ELF-1 (cell line): ENCODE data around the gene LCK.

ENCODE experiments used
- DNase-seq: peaks from one replicate; pipeline ENCODE4 v3.0.0-alpha.2; 2016; ENCODE audit warnings: low read depth, low spot score

The LCK gene

GRCh38 chr1:32250893-32251716 lies at the start of gene LCK:
LCK (plus strand) TSS chr1:32251265; CDS start chr1:32274330, 23,065 bp downstream.
- DNase-seq: no peak

DNA sequence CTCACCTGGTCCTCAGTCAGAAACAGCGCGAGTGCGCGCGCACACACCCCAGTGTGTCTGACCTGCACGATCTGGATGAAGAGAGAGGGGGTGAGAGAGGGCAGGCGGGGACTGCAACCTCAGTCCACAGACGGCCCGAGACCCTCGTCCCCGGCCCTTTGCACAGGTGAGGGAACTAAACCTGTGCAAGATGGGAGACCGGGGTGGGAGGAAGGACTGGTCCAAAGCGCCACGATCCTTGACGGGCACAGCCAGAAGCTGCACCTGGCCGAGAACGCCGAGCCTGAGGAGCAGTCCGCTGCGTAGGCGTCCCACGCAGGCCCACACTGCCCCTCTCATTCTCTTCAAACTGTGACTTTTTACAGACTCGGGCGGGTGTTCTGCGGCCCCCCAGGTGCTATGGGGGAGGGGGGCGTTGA lies 46.1 kb upstream of the LCK start:
- DNase-seq: no peak

DNA sequence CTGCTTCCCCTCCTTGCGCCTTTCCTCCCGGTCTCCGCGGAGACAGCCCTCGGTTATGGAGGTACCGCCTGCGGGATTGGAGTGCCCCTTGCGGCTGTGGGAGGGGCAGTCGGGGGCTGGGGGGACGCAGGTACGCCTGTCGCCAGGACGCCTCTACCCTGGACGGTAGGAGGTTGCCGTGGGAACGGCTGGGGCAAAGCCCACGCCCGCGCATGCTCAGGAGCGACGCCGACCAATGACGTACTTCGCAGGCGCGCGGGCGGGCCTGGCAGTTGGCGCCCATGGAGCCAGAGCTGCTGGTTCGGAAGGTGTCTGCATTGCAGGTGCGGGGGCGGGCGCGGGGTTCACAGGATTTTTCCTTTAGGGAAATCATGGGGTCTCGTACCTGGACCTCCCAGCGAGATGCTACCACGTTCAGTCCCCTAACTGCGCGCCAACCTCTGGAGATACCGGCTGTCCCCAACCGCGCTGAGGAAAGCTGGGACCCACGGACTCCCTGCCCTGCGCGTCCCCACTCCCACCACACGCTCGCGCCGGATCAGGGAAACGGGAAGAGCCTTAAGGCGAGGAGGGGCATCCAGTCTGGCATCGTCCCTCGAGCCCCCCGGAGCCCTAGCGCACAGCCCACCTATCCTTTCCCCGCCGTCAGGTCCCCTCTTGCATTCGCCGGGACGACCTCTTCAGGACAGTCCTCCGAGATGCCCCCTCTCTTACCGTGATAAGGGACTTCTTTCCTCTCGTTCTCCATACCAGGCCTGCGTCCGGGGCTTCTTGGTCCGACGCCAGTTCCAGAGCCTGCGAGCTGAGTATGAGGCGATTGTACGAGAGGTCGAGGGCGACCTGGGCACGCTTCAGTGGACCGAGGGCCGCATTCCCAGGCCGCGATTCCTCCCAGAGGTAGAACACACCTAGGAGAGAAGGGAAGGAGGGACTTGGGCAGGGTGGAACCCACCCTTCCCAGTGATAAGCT lies 45.4 kb upstream of the LCK start, which contains the start of gene IQCC:
TSS of gene IQCC (plus strand) at position 271 of the 970 bp plus-strand sequence. CDS start at position 282, 11 bp downstream.
- DNase-seq: peak; percentile 92

DNA sequence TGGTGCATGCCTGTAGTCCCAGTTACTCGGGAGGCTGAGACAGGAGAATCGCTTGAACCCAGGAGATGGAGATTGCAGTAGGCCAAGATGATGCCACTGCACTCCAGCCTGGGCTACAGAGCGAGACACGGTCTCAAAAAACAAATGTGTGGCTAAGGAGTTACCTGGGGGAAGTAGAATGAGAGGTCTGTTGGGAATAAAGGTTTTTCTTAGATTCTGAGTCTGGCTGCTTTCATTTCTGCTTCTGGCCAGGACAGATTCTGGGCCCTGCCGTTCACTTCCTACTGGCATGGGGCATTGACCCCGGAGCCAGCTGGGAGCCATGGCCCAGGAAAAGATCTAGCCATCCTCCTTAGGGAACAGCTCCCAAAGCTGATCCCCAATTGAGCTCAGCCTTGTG lies 42.6 kb upstream of the LCK start:
- DNase-seq: no peak

GRCh38 chr1:32208891-32209328 lies 42.2 kb upstream of the LCK start, which contains the start of gene DCDC2B:
DCDC2B (plus strand) TSS chr1:32209089; CDS start chr1:32209094, 5 bp downstream.
- no peak for DNase-seq

GRCh38 chr1:32215629-32216480 lies 35.2 kb upstream of the LCK start:
- peak; percentile 82 for DNase-seq

- DNase-seq: no peak
These were observed 34.5 kb upstream of the LCK start for GRCh38 chr1:32216566-32216965.

DNA sequence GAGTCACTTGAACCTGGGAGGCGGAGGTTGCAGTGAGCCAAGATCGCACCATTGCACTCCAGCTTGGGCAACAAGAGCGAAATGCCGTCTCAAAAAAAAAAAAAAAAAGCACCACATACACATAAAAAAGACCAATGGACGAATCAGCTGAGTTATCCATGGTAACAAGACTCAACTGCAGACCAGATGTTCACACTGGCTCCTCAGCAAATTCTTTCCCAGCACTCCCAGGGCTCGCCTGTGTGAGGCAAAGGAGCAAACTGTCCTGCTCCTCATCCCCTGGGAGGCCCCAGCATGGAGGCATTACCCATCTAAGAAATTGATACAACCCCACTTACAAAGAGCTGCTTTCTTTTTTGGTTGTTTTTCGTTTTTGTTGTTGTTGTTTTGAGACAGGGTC lies 32.0 kb upstream of the LCK start:
- no peak for DNase-seq

DNA sequence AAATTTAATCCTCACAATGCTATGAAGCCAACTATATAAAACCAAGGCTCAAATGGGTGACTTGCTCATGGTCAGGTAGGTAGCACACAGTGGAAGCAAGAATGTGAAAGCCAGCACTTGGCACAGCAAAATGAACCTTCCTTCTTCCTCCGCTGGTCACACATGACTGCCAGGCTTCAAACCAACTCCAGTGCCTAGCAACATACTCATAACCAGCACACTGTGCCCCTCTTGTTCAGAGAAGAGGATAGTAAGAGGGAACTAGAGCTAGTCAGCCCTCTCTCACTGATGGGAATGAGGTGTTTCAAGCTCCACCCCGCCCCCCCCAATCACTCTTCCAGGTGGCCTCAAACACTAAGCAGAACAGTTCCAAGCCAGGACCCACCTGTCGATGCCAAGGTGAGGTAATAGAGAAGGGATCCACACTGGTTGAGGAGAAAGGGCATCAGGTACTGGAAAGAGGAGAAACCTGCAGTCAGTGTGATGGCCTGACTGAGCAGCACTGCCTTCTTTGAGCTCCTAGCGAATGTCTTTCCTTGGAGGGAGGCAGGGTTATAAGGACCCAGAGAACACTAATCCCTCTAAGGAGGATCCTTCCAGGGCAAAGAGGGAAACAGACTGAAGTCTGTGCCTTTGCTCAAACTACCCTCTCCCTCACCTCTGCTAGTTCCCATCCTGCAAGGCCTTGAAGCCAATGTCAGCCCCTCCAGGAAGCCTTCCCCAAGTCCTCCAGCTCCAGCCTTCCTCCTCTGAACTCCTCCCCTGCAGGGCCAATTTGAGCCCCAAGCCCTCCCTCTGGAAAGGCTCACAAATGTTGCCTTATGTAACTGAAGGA lies 30.1 kb upstream of the LCK start:
- DNase-seq: no peak

DNA sequence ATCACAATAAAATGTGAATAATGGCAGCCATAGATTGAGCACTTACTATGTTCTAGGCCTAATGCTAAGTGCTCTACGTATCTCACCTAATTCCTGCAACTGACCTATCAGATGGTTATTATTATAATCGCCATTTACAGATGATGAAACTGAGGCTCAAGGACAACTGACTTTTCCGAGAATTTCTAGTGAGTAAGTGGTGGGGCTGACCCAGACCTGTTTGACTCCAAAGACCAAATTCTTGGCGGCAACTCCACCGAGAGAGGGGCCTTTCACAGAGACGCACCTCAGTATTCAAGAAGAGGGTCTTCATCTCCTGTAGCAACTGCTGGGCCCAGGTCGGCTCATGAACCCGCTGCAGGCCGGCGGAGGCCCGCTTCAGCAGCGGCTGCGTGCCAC lies 29.5 kb upstream of the LCK start:
- DNase-seq: no peak

GRCh38 chr1:32221980-32222755 lies 28.9 kb upstream of the LCK start, which contains the start of the genes EIF3I and TMEM234:
EIF3I (plus strand) TSS chr1:32222407; CDS start chr1:32222442, 35 bp downstream.
TMEM234 (minus strand) TSS chr1:32222353; CDS start chr1:32222322, 31 bp downstream.
- peak; percentile 95 for DNase-seq

DNA sequence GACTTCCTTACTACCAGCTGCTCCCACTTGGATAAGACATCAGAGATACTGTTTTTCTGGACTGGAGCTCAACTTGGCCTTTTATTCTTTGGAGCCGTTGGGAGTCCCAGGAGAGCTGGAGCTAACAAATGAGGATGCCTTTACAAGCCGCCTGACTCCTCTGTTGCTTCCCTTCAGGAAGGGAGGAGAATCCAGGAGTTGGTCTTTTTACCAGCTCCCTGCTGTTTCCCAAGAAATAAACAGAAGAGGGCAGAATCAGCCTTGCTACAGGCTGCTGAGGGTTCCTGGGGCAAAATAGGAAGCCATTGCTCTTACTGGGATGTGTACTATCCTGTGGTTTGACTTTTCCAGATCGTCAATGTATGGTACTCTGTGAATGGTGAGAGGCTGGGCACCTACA lies 27.4 kb upstream of the LCK start:
- DNase-seq: no peak

- DNase-seq: no peak
These were observed 26.8 kb upstream of the LCK start for GRCh38 chr1:32224285-32224684.

DNA sequence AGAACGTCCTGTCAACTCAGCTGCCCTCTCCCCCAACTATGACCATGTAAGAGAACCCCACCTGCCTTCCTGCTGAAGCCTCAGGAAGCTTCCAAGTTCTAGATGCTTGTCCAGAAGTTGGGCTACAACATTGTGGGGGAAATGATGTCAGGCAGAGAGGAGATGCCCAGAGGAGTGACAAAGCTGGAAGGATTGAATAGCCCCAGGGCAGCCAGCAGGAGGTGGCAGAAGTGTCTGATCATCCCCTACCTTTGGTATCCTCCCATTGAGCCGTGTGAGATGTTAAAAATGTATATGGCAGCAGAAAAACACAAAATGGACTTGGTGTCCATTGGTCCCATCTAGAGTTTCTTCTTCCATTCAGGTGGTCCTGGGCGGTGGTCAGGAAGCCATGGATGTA lies 22.3 kb upstream of the LCK start:
- no peak for DNase-seq

DNA sequence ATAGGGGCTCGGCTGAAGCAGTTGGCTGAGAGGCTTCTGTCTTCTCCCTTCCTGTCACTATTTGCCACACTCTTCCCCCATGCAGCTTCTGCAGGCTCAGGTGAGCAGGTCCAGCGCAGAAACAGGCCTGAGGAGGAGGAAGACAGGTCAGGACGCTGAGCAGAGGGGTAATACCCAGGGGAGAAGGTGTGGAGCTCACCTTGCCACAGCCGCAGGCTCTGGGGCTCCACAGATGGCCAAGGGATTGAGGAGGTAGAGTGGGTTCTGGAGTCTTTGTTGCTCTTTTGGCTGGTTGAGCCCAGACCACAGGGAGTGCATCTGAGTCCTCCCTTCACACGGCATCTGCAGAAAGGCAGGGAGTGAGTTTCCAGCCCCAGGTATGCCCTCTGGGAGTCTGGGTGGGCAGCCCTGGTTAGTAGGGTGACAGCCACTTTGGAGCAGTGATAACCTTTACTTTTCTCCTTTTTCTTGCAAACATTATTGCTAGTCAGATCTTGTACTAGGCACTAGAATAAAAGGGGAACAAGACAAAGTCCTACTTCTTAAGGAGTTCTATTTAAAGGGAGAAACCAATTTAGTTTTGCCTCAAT lies 19.1 kb upstream of the LCK start:
- no peak for DNase-seq

DNA sequence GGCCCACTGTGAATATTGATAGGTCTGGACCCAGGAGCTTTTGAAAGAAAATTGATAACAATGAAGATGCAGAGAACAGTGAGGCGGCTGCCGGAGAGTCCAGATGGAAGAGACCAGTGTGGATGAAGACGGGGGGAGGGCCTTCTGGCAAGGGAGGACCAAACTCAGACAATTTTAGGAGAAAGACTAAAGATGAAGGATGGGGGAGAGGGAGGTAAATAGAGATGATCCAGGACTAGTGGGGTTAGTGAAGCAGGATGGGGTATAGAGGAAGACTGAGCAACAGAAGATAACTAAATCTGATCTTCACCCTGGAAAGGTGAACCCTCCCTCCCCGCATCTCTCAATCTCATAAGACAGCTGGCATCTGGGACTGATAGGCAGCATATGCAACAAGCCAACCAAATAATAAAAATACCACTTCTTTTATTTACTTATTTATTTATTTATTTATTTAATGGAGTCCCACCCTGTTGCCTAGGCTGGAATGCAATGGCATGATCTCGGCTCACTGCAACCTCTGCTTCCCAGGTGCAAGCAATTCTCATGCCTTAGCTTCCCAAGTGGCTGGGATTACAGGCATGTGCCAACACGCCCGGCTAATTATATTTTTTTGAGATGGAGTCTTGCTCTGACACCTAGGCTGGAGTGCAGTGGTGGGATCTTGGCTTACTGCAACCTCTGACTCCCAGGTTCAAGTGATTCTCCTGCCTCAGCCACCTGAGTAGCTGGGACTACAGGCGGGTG lies 18.3 kb upstream of the LCK start:
- DNase-seq: no peak

DNA sequence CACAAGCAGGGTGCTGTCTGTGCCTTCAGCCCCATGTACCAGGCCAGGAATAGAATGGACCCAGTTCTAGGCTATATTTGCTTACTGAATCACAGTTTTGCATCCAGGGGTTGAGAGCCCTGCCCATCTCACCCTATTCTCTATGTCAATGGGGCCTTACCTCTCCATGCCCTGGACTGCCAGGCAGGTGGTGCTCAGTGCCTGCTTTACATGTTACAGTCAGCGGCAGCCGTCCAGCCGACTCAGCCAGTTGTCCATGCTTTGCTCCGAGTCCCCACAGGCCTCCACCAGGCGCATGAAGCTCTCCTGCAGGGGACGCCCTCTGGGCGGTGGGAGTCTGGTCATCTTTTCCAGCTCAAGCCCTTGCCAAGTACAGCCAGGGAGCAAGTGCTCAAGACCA lies 16.3 kb upstream of the LCK start:
- no peak for DNase-seq

GRCh38 chr1:32239337-32239736 lies 11.7 kb upstream of the LCK start:
- DNase-seq: no peak
